Stimulated activated CD8-positive, alpha-beta memory T cell treated with anti-CD3 and anti-CD28 coated beads, Interleukin-7, amount 100 ng/mL, for 48 hours (primary cell): ENCODE measurements around the gene PYGO2.

Experiments
- DNase-seq, 2 donors: peaks; one replicate each; pipeline ENCODE4 v3.0.0-alpha.2; 2020; ENCODE audit warnings: low read depth in 1 of 2; ENCODE audit errors: extremely low read depth in 1 of 2

The PYGO2 gene

GRCh38 chr1:154963643-154964042 is 2.1 kb upstream of the PYGO2 start:
- DNase-seq, result no peak

- DNase-seq, result no peak
These were observed 1.3 kb upstream of the PYGO2 start for GRCh38 chr1:154962795-154963330.

DNA sequence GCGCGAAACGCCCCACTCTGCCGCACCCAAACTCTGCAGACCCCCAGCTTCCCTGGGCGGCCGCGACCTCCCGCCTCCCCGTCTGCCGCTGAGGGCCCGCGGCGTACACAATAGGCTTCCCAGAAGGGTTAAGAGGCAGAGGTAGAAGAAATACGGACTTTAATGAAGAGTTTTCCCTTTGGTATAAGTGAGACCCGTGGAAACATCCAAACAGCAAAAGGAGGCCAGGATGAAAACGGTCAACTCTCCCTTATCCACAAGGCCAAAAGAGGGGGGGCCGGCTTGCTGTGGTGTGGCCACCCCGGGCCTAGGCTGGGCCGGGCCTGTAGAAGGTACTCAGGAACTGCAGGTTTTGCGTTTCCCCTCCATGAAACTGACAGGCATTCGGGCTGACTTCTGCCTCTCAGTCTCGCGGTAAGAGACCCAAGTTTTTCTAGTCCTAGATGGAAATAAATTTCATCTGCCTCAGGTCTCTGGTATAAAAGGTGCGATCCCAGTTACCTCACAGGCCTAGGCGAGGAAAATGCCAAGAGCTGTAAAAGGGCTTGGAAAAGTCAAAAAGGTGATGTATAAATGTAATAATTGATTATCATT is 671 bp upstream of the PYGO2 start:
- no peak for DNase-seq

DNA sequence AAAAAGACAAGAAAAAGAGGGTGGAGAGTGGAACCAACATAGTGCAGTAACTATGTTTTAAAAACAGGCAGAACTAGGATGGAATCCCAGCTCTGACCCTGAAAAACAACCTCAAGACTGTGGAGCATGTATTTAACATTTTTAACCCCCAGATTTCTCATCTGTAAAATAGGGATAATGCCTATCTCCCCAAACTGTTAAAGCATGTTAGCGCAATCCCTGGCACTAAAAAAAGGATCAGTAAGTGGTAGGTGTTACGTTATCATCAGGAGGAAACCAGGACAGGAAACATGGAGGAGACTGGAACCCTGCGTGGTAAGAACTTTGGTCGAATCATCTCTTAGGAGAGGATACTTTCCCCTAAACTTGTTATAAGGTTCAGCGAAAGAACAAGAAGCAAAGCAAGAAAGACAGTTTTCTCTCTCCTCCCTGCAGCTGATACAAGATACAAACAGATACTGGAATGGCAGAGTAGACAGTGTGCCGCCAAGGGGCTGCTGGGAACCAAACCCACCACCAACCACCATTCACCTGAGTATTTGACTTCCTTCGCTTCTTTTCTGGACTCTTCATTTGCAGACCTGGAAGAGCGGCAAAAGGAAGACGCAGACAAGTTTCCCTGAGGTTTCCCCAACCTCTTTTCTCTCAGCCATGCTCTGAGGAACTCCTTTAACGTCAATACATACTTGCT is 991 bp downstream of the PYGO2 start:
- DNase-seq, result no peak

DNA sequence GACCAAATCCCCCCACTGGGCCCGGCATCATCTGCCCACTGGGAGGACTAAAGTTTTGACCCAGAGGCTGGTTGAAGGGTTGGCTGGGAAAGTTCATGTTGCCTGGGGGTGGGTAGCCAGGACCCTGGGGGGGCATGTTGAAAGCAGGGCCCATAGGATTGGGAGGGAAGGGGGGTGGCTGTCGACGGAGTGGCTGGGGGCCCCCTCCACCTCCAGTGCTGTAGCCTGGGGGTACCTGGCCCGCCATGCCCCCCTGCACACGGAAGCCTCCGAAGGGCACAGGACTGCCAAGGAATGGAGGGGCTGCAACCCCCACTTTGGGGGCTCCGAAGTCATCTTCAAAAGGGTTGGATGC is 2.2 kb downstream of the PYGO2 start:
- DNase-seq, result no peak

- no peak for DNase-seq
These were observed 2.7 kb downstream of the PYGO2 start for GRCh38 chr1:154958681-154959425.

- DNase-seq, result no peak
These were observed 3.5 kb downstream of the PYGO2 start for GRCh38 chr1:154958036-154958435.

- no peak for DNase-seq
These were observed 4.4 kb downstream of the PYGO2 start for GRCh38 chr1:154957091-154957657.

GRCh38 chr1:154956544-154956941 is 5.0 kb downstream of the PYGO2 start:
- DNase-seq, result no peak

DNA sequence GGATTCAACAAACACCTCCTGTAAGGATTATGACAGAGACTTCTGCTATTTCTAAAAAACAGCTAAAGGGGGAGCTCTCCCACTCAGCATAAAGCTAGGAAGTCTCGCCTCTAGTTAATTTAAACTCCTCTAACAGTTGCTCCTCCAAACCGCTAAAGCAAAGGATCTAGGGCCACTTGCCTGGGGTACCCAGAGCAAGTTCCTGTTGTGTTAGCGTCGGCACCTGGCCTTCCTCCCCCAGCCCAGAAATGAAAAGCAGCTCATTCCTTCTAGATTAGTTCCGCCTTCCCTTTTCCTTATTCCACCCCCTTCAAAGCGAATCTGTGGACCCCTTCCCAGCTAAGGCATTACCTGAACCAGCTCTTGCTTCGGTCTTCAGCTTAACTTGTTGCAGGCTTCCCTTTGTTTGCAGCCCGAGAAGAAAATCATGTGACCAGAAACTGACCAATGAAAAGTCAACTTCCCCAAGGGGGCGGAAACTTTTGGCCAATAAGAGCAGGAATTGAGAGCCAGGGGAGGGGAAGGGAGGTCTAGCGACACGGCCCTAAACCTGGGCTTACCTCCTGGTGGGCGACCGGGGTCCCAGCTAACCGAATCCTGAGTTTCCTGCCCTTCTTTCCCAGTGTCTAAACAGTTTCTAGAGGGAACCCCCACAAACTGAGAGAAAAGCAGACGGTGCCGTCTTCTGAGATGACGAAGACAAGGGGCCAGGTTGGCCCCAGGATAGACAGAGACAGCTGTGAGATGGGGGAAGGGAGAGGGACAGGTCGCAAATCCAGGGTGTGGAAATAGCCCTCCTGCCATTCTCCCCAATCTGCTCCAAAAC is 5.7 kb downstream of the PYGO2 start, which contains the start of gene PBXIP1:
TSS of gene PBXIP1 (minus strand) at position 382 of the 826 bp plus-strand sequence. CDS start 2,378 bp downstream, outside the sequence.
- DNase-seq, result peak; percentile 42 to 61

GRCh38 chr1:154955039-154955717 is 6.4 kb downstream of the PYGO2 start:
- peak; percentile 53 to 79 for DNase-seq

- DNase-seq, result no peak
These were observed 7.0 kb downstream of the PYGO2 start for GRCh38 chr1:154954541-154954940.

GRCh38 chr1:154953611-154954038 is 8.0 kb downstream of the PYGO2 start:
- no peak for DNase-seq

- DNase-seq, result no peak
These were observed 8.9 kb downstream of the PYGO2 start for GRCh38 chr1:154952664-154953063.

- peak in 1 of 2 donors; percentile 51 for DNase-seq
These were observed 9.5 kb downstream of the PYGO2 start for GRCh38 chr1:154951901-154952657.

GRCh38 chr1:154948079-154948478 is 13.5 kb downstream of the PYGO2 start:
- no peak for DNase-seq

- no peak for DNase-seq
These were observed 15.4 kb downstream of the PYGO2 start for GRCh38 chr1:154945962-154946850.
